Measurements from ENCODE around the gene PDE7B. TPM values are rescaled to one million over a fixed set of nuclear protein-coding genes. Genes with fewer than 3 reads are reported as not detected.

PDE7B gene
- total RNA-seq, 2 experiments from 2014 or later, result not detected

- H3K4me1 ChIP-seq (ENCODE audit: insufficient read depth, low read length, poor library complexity, severe bottlenecking), result no peaks in the 10 kb centered on the region
- H2AFZ ChIP-seq (ENCODE audit: low read length), result no peak overlapping the region
- BruUV-seq (replicated peaks), result no TSS peak
- no peak overlapping the region for H3K4me2 ChIP-seq (ENCODE audit: low read length)
- H3K36me3 ChIP-seq (ENCODE audit: insufficient read depth, low read length), result no peaks in the 10 kb centered on the region
- H4K20me1 ChIP-seq (ENCODE audit: insufficient read depth, low read length), result no peaks in the 10 kb centered on the region
- no peaks in the 10 kb centered on the region for H3K9me3 ChIP-seq (ENCODE audit: low read length)
- no peak for DNase-seq (ENCODE audit: low spot score)
- CTCF ChIA-PET (ENCODE audit: unreplicated experiment), result no interaction called here
- H3K4me3 ChIP-seq (ENCODE audit: low read depth, low read length, poor library complexity, severe bottlenecking), result no peak overlapping the region
- H3K9me2 ChIP-seq (ENCODE audit: insufficient read depth, low read length), result no peaks in the 10 kb centered on the region
- intact Hi-C loops (cut with micrococcal nuclease; ENCODE audit: unreplicated experiment), result no loop called here
- TF ChIP-seq EZH2phosphoT487 (IDR thresholded peaks at IDR 0.05; ENCODE audit: borderline replicate concordance, low read depth, low read length) (no peak), CTCF (conservative IDR thresholded peaks at IDR 0.05; ENCODE audit: low read length) (no peak)
- H3K79me2 ChIP-seq (ENCODE audit: insufficient read depth, low read depth, low read length), result no peaks in the 10 kb centered on the region
- H3K27ac ChIP-seq (ENCODE audit: low read depth, low read length, poor library complexity, severe bottlenecking), result no peak overlapping the region
- POLR2A ChIA-PET, result interaction anchor here (0.6 to 0.7 kb wide), 2 partner anchors 102 to 254 kb away, joined by 3 to 5 read pairs; no protein-coding TSS in a partner anchor
Measured at GRCh38 chr6:136050475-136050874, 199.0 kb downstream of the PDE7B start.

DNA sequence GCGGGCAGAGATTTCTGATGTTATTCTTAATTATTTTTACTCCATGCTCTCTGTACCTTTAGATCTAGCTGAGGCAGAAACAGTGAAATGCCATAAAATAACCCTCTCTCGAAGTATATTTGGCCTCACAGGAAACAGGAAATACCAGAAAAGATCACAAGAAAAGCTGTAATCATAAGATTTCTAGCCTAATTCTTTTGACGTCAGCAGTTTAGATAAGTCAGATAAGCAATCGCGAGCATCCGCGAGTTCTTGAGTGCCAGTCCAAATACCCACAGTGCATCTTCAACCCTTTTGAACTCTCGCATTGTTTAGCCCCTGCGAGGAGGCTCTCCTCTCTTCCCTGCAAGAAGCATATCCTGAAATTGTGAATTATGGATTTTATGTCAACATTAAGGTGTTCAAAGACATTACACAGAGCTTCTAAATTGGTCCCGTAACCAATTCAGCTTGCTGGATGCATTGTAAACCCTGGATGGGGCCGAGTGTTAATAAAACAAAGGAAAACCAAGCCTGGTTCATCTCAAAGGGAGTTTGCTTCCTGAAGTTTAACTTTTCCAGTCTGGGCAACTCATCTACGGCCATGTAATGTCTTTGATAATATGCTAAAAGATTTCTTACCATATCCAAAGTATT lies 199.8 kb downstream of the PDE7B start:
- H4K20me1 ChIP-seq (ENCODE audit: insufficient read depth, low read length), result no peaks in the 10 kb centered on the region
- no peak overlapping the region for H2AFZ ChIP-seq (ENCODE audit: low read length)
- H3K4me2 ChIP-seq (ENCODE audit: low read length), result no peak overlapping the region
- H3K9me3 ChIP-seq (ENCODE audit: low read length), result no peaks in the 10 kb centered on the region
- no peaks in the 10 kb centered on the region for H3K79me2 ChIP-seq (ENCODE audit: insufficient read depth, low read depth, low read length)
- TF ChIP-seq EZH2phosphoT487 (IDR thresholded peaks at IDR 0.05; ENCODE audit: borderline replicate concordance, low read depth, low read length) (no peak), CTCF (conservative IDR thresholded peaks at IDR 0.05; ENCODE audit: low read length) (no peak)
- BruUV-seq (replicated peaks), result no TSS peak
- H3K27ac ChIP-seq (ENCODE audit: low read depth, low read length, poor library complexity, severe bottlenecking), result no peak overlapping the region
- no peaks in the 10 kb centered on the region for H3K4me1 ChIP-seq (ENCODE audit: insufficient read depth, low read length, poor library complexity, severe bottlenecking)
- ChIA-PET POLR2A (no interaction called here), CTCF (ENCODE audit: unreplicated experiment) (no interaction called here)
- intact Hi-C loops (cut with micrococcal nuclease; ENCODE audit: unreplicated experiment), result no loop called here
- no peaks in the 10 kb centered on the region for H3K36me3 ChIP-seq (ENCODE audit: insufficient read depth, low read length)
- no peak overlapping the region for H3K4me3 ChIP-seq (ENCODE audit: low read depth, low read length, poor library complexity, severe bottlenecking)
- DNase-seq (ENCODE audit: low spot score), result no peak
- H3K9me2 ChIP-seq (ENCODE audit: insufficient read depth, low read length), result no peaks in the 10 kb centered on the region

DNA sequence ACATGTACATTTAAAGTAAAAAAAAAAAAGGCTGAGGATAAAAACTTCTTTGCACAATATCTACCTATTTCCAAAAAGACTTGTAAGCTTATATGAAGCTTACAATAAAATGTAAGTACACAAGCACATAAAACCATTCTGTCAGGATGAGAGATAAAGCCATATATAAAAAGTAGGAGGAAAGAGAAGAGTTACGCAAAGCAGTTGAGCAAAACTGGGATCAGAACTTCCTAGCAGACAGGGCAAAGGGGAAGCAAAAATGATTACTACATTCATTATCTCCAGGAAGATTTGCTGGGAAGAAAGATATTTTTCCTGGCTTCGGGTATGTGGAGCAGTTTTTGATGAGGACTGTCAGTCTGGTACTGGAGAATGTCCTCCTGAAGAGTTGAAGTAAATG lies 200.5 kb downstream of the PDE7B start:
- no peak for DNase-seq (ENCODE audit: low spot score)
- Histone ChIP-seq H3K27ac (ENCODE audit: low read depth, low read length, poor library complexity, severe bottlenecking) (no peak overlapping the region), H3K9me3 (ENCODE audit: low read length) (no peaks in the 10 kb centered on the region), H3K4me2 (ENCODE audit: low read length) (no peak overlapping the region), H3K4me3 (ENCODE audit: low read depth, low read length, poor library complexity, severe bottlenecking) (no peak overlapping the region), H3K9me2 (ENCODE audit: insufficient read depth, low read length) (no peaks in the 10 kb centered on the region), H2AFZ (ENCODE audit: low read length) (no peak overlapping the region), H3K4me1 (ENCODE audit: insufficient read depth, low read length, poor library complexity, severe bottlenecking) (no peaks in the 10 kb centered on the region), H4K20me1 (ENCODE audit: insufficient read depth, low read length) (no peaks in the 10 kb centered on the region), H3K36me3 (ENCODE audit: insufficient read depth, low read length) (no peaks in the 10 kb centered on the region), H3K79me2 (ENCODE audit: insufficient read depth, low read depth, low read length) (no peaks in the 10 kb centered on the region)
- ChIA-PET CTCF (ENCODE audit: unreplicated experiment) (no interaction called here), POLR2A (no interaction called here)
- TF ChIP-seq EZH2phosphoT487 (IDR thresholded peaks at IDR 0.05; ENCODE audit: borderline replicate concordance, low read depth, low read length) (no peak), CTCF (conservative IDR thresholded peaks at IDR 0.05; ENCODE audit: low read length) (no peak)
- no TSS peak for BruUV-seq (replicated peaks)
- intact Hi-C loops (cut with micrococcal nuclease; ENCODE audit: unreplicated experiment), result no loop called here

All from OCI-LY7 (cell line).